Anterior cingulate cortex (tissue), 58 donors: ENCODE measurements around the gene SECTM1.

Experiments used
- DNase-seq, 58 donors: peaks; one replicate each; lab custom pipeline; 2025; lab: John Stamatoyannopoulos, UW

The SECTM1 gene

DNA sequence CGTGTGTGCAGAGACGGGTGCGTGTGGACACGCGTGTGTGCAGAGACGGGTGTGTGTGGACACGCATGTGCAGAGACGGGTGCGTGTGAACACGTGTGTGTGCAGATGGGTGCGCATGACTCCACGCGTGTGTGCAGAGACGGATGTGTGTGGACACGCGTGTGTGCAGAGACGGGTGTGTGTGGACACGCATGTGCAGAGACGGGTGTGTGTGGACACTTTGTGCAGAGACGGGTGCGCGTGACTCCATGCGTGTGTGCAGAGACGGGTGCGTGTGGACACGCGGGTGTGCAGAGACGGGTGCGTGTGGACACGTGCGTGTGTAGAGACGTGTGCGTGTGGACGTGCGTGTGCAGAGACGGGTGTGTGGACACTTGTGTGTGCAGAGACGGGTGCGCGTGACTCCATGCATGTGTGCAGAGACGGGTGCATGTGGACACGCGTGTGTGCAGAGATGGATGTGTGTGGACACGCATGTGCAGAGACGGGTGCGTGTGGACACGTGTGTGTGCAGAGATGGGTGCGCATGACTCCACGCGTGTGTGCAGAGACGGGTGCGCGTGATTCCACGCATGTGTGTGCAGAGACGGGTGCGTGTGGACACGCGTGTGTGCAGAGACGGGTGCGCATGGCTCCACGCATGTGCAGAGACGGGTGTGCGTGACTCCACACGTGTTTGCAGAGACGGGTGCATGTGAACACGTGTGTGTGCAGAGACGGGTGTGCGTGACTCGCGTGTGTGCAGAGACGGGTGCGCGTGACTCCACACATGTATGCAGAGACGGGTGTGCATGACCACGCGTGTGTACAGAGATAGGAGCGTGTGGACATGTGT is 14.6 kb downstream of the SECTM1 start:
- no peak for DNase-seq

DNA sequence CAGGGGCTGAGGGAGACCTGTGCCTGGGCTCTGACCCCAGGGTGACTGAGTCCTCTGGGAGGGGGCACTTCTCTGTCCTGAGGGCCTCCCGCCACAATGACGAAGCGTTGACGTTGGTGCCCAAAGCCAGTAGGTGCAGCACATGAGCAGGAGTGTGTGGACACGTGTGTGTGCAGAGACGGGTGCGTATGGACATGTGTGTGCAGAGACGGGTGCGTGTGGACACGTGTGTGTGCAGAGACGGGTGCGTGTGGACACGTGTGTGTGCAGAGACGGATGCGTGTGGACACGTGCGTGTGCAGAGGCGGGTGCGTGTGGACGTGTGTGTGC is 15.4 kb downstream of the SECTM1 start:
- DNase-seq, result no peak

GRCh38 chr17:82317394-82318168 is 16.0 kb downstream of the SECTM1 start, which contains the start of gene CD7:
Gene CD7 (minus strand): TSS chr17:82317608. CDS start chr17:82317495, 113 bp downstream.
- DNase-seq, result no peak

DNA sequence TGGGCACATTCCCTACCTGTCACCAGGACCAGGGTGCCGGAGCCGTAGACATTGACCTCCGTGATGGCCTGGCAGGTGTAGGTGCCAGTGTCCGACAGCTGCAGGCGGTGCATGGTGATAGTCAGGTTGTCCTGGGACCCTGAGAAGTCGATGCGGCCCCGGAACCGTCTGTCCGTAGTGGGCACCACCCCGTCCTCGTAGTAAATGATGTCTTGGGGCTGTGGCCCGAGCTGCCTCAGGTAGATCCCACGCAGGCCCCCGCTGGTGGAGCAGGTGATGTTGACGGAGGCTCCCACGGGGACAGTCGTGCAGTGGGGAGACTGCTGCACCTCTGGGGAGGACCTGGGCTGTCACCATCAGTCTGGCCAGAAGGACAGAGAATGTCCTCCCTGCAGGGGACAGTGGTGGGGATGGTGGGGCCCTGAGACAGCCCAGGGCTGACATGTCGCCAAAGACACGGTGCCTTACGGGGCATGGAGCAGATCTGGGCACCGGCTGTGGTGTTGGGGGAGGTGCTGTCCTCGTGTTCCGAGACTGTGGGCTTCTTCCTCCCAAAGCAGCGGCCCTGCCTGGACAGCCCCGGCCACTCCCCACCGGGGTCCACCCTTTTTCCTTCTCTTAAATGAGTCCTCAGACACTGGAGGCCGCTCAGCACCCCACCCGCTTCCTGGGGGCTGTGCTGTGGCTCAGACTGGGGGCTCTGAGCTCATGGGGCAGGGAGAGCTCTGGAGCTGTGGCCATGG is 16.7 kb downstream of the SECTM1 start:
- DNase-seq, result no peak

GRCh38 chr17:82315703-82316358 is 17.7 kb downstream of the SECTM1 start:
- DNase-seq, result no peak

GRCh38 chr17:82314727-82315605 is 18.6 kb downstream of the SECTM1 start:
- DNase-seq, result no peak

DNA sequence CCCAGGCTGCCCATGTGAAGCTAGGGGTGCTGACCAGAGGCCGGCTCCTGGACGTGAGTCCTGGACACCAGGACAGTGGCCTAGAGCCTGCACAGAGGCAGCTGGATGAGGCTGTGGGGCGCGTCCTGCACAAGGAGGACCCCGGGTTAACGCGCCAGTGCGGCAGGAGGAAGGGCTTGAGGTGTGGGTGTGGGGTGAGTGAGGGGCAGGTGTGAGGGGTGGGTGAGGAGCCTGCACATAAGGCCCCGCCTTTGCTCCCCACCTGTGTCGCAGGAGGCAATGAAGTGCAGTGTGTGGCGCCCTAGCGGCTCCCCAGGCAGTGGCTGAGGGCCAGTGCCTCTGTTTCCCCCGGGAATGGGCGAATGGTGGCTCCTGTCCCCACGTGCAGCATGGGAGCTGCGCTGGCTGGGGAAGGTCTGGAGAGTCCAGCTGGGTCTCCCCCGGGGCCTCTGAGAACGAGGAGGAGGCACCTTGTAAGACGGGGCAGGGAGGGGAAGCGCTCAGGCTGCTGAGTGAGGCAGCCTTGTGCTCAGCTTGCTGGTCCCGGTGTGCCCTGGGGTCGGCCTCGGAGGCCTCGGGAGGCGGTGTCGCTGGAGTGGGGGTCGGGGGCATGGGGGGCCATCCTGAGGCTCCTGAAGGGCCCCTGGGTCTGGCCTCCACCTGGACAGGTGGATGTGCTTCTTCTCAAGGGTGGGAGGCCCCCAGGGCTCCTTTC is 19.4 kb downstream of the SECTM1 start:
- DNase-seq, result no peak

GRCh38 chr17:82313195-82314011 is 20.2 kb downstream of the SECTM1 start:
- DNase-seq, result no peak

DNA sequence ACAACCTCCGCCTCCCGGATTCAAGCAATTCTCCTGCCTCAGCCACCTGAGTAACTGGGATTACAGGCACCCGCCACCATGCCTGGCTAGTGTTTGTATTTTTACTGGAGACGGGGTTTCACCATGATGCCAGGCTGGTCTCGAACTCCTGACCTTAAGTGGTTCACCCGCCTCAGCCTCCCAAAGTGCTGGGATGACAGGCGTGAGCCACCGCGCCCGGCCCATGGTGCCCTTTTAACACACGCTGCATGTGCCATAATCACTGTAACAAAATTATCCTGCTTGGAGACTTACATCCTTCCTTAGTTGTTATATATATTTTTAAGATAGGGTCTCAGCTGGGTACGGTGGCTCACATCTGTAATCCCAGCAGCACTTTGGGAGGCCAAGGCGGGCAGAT is 21.6 kb downstream of the SECTM1 start:
- no peak for DNase-seq

- DNase-seq, result no peak
These were observed 22.7 kb downstream of the SECTM1 start for GRCh38 chr17:82310877-82311276.

DNA sequence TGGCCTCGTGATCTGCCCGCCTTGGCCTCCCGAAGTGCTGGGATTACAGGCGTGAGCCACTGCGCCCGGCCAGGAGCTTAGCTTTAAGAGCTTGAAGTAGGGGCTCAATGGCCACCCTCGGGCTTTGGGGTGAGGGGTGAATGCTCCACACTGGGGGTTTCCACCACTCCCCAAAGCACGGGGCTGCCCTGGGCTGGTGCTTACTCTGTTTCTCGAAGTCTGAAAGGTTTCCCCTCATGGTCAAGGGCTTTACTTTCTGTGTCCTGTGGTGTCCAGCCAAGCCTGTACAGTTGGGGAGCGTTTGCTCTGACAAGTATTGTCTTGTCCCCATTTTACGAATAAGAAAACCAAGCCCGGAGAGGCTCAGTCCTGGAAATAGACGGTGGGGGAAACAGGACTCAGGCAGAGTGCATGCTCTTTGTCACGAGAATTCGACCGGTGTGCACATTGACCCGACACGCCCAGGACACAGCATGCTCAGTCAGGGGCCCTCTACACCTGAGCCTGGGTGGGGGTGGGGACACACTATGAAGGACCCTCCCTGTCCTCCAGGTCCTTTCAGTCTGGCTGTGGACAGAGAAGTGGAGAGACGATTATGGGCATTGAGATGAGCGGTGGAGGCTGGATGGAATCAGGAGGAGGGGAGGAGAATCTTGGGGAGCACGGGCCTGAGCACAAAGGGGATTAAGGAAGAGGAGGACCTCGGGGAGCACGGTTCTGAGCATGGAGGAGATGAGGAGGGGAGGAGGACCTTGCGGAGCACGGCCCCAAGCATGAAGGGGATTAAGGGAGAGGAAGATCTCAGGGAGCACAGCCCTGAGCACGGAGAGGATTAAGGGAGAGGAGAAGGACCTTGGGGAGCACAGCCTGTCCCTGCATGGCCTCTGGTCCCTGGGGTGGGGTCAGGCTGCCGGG is 23.7 kb downstream of the SECTM1 start:
- no peak for DNase-seq

GRCh38 chr17:82305727-82306300 is 27.8 kb downstream of the SECTM1 start:
- DNase-seq, result no peak

DNA sequence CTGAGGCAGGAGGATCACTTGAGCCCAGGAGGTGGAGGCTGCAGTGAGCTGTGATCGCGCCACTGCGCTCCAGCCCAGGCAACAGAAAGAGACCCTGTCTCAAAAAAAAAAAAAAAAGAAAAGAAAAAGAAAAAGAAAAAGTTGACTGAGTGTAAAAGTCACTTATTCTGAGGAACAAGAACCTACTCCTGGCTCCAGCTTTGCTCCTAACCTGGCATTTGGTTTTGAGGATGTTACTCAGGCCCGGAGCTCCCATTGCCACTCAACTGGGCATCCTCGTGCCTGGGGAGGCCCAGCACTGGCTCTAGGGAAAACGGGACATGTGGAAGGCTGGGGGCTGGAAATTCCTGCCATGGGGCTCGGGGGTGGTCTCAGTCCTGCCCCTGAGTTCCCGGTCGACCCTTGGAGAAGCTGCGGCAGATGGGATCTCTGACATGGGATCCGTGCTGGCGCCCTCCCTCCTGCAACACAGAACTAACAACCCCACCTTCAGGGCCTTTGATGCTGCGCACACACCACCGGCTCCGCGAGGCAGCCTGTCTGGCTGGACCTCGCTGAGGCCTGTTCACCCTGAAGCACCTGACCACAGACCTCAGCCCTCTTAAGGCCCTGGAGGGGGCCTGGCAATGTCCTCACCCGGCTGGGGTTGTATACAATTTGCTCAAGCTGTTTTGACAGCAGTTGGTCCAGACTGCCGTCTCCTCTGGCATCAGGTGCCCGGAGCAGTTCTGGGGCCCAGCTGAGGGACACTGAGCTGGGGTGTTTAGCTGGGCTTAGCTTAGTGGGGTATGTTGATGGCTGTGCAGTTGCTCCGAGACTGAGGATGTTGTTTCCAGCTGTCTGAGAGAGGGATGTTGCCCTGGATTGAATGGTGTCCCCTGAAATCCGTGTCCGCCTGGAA is 28.5 kb downstream of the SECTM1 start:
- DNase-seq, result no peak

DNA sequence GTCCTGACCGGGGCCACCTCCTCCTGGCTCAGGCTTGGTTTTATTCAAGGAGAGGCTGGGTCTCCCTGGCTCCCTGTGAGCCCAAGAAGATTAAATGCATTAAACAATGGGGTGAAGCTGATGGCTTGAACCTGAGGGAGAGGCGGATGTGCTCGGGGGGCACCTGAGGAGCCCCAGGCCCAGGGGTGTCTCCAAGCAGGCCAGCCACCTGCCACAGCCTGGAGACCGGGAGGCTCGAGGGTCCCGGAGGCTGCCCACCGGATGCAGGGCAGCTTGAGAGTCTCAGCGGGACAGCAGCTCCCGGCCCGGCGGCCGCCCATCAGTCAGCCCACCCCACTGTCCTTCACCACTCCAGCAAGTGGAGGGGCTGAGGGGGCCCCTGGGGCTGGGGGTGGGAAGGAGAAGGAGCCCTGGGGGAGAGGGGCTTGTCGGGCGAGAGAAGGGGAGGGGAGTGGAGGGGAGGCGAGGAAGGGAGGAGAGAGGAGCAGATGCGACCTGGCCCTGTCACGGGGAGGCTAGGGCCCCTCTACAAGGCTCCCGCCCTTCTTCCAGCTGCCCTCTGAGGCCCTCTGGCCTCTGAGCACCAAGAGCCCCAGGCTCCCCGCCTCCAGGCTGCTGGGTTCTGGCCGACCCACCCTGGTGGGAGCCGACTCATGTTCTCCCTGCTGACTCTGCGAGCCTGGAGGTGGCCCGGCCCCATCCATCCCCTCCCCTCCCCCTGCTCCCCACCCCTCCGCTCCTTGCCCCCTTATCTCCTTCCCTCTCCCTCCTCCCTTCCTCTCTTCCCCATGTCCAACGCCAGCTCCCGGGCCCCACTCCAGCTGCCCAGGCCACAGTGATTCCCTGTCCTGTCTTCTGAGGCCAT is 29.4 kb downstream of the SECTM1 start:
- DNase-seq, result peak in 1 of 58 donors; percentile 6
